IPS-15b (cell line): ENCODE measurements around the gene AIPL1.

Experiments used
- H3K27me3 ChIP-seq: one replicate; pipeline ENCODE4 v1.6.1; 2013; ENCODE audit warnings: low read length; ENCODE audit not compliant: control insufficient read depth, insufficient read depth
- H3K36me3 ChIP-seq: one replicate; pipeline ENCODE4 v1.6.1; 2013; ENCODE audit warnings: low read length; ENCODE audit not compliant: control insufficient read depth, insufficient read depth
- H3K4me1 ChIP-seq: one replicate; pipeline ENCODE4 v1.6.1; 2013; ENCODE audit warnings: mild to moderate bottlenecking, low read length; ENCODE audit not compliant: control insufficient read depth, insufficient read depth
- H3K4me3 ChIP-seq: one replicate; pipeline ENCODE4 v1.5.1; 2013; ENCODE audit warnings: low read depth, low read length
- H3K9ac ChIP-seq: one replicate; pipeline ENCODE4 v1.6.1; 2013; ENCODE audit warnings: low read depth, mild to moderate bottlenecking, low read length
- H3K9me3 ChIP-seq: one replicate; pipeline ENCODE4 v1.6.1; 2013; ENCODE audit warnings: mild to moderate bottlenecking, low read length; ENCODE audit not compliant: control insufficient read depth, insufficient read depth

The AIPL1 gene

DNA sequence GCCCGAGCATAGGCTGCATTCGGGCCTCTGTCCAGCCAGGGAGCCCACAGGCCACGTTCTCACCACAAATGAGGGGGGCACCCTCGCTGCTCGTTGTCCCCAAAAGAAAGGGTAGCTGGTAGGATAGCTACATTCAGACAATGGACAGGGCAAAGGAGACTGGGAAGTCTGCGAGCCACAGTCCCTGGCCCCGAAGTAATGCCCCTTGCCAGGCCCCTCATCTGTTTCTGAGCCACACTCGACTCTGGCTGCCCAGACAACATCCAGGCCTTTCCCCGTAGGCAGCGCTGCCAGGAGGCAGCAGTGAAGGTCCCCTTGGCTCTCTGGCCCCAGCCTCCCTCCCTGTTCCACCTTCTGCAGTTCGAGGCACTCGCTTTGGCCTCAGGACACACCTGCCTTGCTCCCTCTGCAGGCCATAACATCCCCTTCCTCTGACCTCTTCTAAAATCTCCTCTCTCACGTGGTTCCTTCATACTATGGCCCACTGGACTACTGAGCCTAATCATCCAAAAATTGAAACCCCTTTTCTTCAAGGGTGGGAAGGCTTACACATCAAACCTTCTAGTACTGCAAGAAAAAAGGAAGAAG lies 12.2 kb downstream of the AIPL1 start:
- Histone ChIP-seq H3K36me3 (no peaks in the 10 kb centered on the region), H3K9me3 (no peaks in the 10 kb centered on the region), H3K9ac (no peak overlapping the region)

DNA sequence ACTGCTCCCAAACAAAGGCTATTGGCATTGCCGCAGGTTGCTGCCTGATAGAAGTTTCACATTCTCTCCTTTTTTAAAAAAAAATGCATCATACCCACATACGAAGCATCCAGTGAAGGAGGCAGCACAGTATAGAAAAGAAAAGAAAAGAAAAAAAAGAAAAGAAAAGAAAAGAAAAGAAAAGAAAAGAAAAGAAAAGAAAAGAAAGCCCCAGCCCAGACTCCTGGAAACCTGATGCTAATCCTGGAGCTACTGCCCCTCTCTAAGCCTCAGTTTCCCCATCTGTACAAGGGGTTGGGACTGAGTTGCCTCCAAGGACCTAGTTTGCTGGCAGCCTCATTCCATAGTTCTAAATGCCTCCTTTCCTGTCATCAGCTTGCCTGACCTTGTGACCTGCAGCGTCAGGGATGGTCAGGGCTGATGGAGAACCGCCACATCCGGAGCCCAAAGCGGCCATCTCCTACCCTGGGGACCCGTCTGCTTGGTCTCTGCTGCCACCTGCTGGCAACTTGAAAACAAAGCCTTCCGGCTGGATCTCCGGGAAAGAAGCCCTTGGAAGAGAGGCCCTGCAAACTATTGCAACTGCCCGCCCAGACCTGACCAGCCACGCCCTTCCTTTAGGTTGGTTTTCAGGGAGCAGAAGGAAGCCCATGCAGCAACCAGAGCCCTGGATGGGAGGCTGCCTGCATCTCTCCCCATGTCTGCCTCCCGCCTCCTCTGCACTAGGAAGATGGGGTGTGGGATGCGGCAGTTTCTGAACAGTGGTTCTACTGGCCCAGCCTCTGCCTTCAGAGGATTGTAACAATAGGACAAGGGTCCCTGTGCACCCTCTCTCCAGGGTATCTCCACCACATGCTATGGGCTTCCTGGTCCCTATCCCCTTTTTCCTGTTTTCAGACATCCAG lies 13.0 kb downstream of the AIPL1 start:
- no peaks in the 10 kb centered on the region for H3K36me3 ChIP-seq
- H3K9me3 ChIP-seq = no peaks in the 10 kb centered on the region
- H3K4me1 ChIP-seq = peaks cover 3% of the 10 kb centered on the region
- no peak overlapping the region for H3K9ac ChIP-seq
- H3K4me3 ChIP-seq = no peak overlapping the region
- no peaks in the 10 kb centered on the region for H3K27me3 ChIP-seq

More for the DNA sequence above, 12.2 kb downstream of the AIPL1 start:
- Histone ChIP-seq H3K4me1 (peaks cover 3% of the 10 kb centered on the region), H3K4me3 (no peak overlapping the region), H3K27me3 (no peaks in the 10 kb centered on the region)

DNA sequence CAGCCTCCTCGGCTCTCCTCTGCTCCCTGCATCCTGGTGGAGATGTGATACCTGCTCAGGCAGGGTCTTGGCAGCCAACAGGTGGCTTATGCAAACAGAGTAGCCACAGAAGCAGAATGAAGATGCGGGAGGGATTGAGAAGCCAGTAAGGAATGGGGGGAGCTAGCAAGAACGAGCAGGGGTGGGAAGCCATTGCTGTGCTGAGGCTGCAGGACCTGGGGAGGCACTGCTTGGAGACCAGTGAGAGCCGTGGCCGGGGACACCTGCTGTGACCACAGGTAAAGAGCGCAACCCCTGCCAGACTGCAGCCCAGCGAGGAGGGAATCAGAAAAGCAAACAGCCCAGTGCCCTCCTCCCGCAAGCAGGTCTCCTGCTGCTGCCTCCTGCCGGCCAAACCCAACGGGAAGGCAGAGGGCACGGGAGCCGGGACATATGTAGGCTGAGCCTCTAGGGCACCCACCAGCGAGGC lies 14.7 kb downstream of the AIPL1 start:
- Histone ChIP-seq H3K9me3 (no peaks in the 10 kb centered on the region), H3K27me3 (no peaks in the 10 kb centered on the region), H3K36me3 (no peaks in the 10 kb centered on the region), H3K4me1 (peaks cover 3% of the 10 kb centered on the region), H3K9ac (no peak overlapping the region), H3K4me3 (peak overlapping the region; percentile 39)

DNA sequence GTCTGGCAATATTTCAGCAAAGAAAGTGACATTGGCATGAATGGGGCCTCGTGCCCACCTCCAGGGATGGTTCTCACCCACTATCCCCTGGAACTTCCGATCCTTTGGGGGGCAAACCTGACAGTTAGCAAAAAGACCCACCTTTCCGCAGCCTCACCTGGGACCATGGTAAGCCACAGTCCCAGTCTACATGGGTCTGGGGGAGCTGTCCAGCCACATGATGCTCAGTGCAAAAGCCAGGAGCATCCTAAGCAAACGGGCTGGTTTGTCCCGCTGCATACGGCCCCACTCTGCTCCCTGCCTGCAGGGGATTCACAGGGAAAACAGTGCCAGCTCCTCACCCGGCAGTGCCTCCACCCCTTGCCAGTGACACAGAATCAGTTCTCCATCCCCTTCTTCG lies 19.3 kb downstream of the AIPL1 start:
- Histone ChIP-seq H3K27me3 (no peaks in the 10 kb centered on the region), H3K4me1 (peaks cover 3% of the 10 kb centered on the region), H3K4me3 (no peak overlapping the region), H3K9me3 (no peaks in the 10 kb centered on the region), H3K9ac (no peak overlapping the region), H3K36me3 (no peaks in the 10 kb centered on the region)

DNA sequence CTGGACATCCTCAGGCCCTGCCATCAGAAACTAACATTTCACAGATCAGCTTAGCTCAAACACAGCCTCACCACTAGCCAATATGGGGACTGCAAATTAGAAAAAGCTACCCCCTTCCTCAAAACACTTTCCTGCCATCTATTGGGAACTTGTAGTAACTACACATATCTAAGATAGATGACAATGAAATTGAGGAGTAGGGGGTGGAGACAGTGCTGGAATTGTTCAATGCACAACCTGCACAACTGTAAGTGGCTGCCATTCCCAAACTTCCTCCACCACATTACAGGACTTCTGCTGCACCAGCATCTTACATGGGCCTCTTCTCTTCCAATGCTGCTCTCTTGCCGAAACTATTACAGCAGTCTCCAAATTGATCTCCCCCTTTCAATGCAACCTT lies 21.9 kb downstream of the AIPL1 start:
- Histone ChIP-seq H3K27me3 (no peaks in the 10 kb centered on the region), H3K36me3 (no peaks in the 10 kb centered on the region), H3K9me3 (no peaks in the 10 kb centered on the region), H3K4me1 (no peaks in the 10 kb centered on the region), H3K4me3 (no peak overlapping the region), H3K9ac (no peak overlapping the region)

DNA sequence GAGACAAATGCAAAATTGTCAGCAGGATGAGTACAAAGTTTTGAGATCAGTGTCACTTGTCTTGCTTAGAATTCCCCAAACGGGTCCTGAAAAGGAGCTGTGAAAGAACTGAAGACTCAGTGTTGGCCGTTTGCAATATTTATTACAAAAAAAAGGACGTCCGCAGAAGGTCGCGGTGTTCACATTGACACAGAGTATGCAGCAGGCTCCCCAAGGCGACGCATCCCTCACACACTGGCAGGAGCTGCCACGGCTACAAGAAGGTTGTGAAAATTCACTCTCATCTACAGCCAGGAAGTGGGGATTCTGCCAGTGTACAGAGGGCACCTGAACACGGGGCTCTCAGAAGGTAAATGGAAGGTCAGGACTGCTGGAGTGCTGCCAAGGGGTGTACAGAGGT lies 26.2 kb downstream of the AIPL1 start:
- Histone ChIP-seq H3K4me1 (no peaks in the 10 kb centered on the region), H3K9ac (no peak overlapping the region), H3K4me3 (no peak overlapping the region), H3K36me3 (no peaks in the 10 kb centered on the region), H3K9me3 (no peaks in the 10 kb centered on the region), H3K27me3 (no peaks in the 10 kb centered on the region)

DNA sequence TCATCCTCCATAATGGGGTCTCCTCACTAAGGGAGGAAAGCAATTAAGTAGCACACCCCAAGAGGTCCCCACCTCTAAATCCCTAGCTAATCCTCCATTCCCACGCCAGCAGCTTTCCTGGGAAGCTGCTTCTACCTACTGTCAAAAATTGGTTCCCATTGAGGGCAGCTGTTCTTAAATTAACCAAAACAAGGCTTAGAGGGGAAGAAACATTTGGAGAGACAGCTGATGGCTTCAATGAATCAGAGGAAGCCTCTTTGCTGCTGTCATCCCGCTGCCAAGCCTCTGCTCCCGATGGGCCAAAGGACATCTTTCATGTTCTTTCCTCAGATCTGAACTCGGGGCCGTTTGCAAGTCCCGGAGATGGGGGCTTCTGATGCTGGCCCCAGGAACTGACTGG lies 26.6 kb downstream of the AIPL1 start:
- Histone ChIP-seq H3K4me3 (no peak overlapping the region), H3K9me3 (no peaks in the 10 kb centered on the region), H3K4me1 (no peaks in the 10 kb centered on the region), H3K9ac (no peak overlapping the region), H3K36me3 (no peaks in the 10 kb centered on the region), H3K27me3 (no peaks in the 10 kb centered on the region)

DNA sequence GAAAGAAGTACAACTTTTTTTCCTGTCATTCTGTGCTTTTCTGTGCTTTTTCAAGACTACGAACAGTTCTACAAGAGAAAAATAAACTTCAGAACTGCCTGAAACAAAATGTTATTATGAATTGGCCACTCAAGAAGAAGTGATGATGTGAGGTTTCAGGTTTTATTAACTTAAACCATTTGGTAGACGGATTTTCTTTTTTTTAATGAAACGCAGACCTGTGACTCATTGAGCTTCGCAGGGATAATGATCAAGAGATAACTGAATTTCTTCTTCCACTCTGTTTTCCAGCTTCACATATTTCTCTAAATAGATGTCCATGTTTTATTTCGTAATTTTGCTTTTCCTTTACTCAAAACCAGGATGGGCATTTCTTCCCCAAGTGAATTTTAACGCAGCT lies 32.7 kb downstream of the AIPL1 start:
- Histone ChIP-seq H3K36me3 (no peaks in the 10 kb centered on the region), H3K27me3 (no peaks in the 10 kb centered on the region), H3K4me1 (no peaks in the 10 kb centered on the region), H3K4me3 (no peak overlapping the region), H3K9me3 (no peaks in the 10 kb centered on the region), H3K9ac (no peak overlapping the region)

DNA sequence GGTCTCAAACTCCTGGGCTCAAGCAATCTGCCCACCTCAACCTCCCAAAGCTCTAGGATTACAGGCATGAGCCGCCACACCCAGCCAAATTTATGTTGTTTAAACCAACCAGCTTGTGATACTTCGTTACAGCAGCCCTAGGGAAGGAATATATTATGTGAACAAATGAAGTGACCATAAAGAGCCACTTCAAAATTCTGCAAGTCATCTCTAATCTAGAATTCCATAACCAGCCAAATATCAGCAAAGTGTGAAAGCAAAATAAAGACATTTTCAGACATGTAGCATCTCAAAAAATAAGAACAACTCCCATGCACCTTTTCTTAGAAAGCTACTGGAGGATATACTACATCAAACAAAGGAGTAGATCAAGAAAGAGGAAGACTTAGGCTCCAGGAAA lies 36.0 kb downstream of the AIPL1 start:
- no peaks in the 10 kb centered on the region for H3K9me3 ChIP-seq
- peaks cover 12% of the 10 kb centered on the region for H3K4me1 ChIP-seq
- no peak overlapping the region for H3K4me3 ChIP-seq
- no peaks in the 10 kb centered on the region for H3K36me3 ChIP-seq
- no peaks in the 10 kb centered on the region for H3K27me3 ChIP-seq
- H3K9ac ChIP-seq = no peak overlapping the region

DNA sequence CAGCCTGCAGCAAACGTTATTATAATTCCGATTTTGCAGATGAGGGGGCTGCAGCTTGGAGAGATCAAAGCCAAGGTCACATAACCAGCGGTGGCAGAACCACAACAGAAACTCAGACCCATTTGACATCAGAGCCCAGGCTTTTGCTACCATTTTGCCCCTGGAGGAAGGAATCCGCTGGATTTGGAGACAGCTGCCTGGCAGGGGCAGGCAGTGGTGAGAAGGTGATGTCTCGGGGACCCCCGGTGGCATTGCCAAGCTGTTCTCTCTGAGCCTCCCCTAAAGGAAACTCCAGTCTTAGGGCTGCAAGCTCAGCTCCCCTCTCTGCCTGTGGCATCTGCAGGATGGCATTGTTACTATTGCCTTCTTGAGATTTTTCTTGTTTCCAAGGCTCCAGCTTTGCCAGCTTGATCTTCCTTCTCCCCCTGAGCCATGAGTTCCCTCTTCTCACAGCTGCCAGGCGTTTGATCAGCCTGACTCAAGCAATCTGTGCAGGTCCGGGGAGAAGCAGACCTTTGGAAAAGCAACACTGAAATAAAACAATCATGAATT lies 40.8 kb downstream of the AIPL1 start:
- Histone ChIP-seq H3K4me3 (no peak overlapping the region), H3K9ac (no peak overlapping the region), H3K27me3 (no peaks in the 10 kb centered on the region), H3K4me1 (peaks cover 19% of the 10 kb centered on the region), H3K36me3 (no peaks in the 10 kb centered on the region), H3K9me3 (no peaks in the 10 kb centered on the region)

DNA sequence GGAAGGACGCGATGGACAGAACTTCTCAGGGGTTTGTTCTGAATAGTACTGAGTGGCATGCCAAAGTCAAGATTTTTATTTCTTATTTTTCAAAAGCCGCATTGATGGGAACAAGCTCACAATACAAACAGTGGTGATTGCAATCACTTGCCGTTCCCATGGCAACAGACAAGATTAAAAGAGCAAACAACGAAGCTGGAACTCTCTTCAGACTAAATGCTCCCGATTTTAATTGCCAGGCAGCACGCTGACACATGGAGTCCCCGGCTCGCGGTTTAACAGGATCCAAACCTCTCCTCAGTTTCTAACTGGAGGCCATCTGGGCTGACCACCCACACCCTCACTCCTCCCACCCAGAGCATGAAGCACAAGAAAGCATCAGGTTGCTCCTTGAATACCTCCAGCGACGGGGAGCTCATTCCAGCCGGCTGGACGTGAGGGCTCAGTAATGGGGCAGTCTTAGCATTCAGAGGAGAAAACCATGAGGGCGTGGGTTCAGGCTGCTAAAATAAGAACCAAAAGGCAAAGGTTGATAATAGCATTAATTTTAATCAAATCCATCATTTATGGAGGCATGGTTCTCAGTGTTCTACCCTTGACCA lies 41.5 kb downstream of the AIPL1 start:
- Histone ChIP-seq H3K9ac (no peak overlapping the region), H3K9me3 (no peaks in the 10 kb centered on the region), H3K4me1 (peaks cover 19% of the 10 kb centered on the region), H3K27me3 (no peaks in the 10 kb centered on the region), H3K4me3 (no peak overlapping the region), H3K36me3 (no peaks in the 10 kb centered on the region)
